Effector CD8-positive, alpha-beta T cell (primary cell): Measurements from ENCODE around the gene STIM1.
"Not testable (repeated sequence)": the region's sequence is repeated elsewhere in the genome, so short reads cannot be mapped to it uniquely, and the experiment has no call there.

Experiments used
- DNase-seq: peaks from one replicate; lab custom pipeline; 2025; lab: John Stamatoyannopoulos, UW

STIM1 gene

GRCh38 chr11:4027746-4028145, 172.3 kb downstream of the STIM1 start:
- no peak for DNase-seq

- DNase-seq: no peak
These were observed 174.7 kb downstream of the STIM1 start for GRCh38 chr11:4030197-4030596.

GRCh38 chr11:4032097-4032496, 176.6 kb downstream of the STIM1 start:
- DNase-seq: no peak

GRCh38 chr11:4035985-4036384, 180.5 kb downstream of the STIM1 start:
- no peak for DNase-seq

GRCh38 chr11:4039011-4039410, 183.5 kb downstream of the STIM1 start:
- DNase-seq: no peak

GRCh38 chr11:4040461-4040860, 185.0 kb downstream of the STIM1 start:
- no peak for DNase-seq

- DNase-seq: no peak
These were observed 186.4 kb downstream of the STIM1 start for GRCh38 chr11:4041731-4042391.

- no peak for DNase-seq
These were observed 189.6 kb downstream of the STIM1 start for GRCh38 chr11:4044976-4045646.

GRCh38 chr11:4048340-4048739, 192.9 kb downstream of the STIM1 start:
- DNase-seq: no peak

- DNase-seq: no peak
These were observed 193.5 kb downstream of the STIM1 start for GRCh38 chr11:4049006-4049405.

GRCh38 chr11:4050138-4050537, 194.7 kb downstream of the STIM1 start:
- no peak for DNase-seq

GRCh38 chr11:4053200-4053599, 197.7 kb downstream of the STIM1 start:
- not testable (repeated sequence) for DNase-seq

GRCh38 chr11:4054643-4055042, 199.2 kb downstream of the STIM1 start:
- DNase-seq: no peak

- no peak for DNase-seq
These were observed 204.0 kb downstream of the STIM1 start for GRCh38 chr11:4059424-4059823.

GRCh38 chr11:4060182-4060923, 204.9 kb downstream of the STIM1 start:
- DNase-seq: no peak

- DNase-seq: no peak
These were observed 206.2 kb downstream of the STIM1 start for GRCh38 chr11:4061700-4062099.

GRCh38 chr11:4063348-4063747, 207.9 kb downstream of the STIM1 start:
- no peak for DNase-seq

GRCh38 chr11:4064278-4064955, 209.0 kb downstream of the STIM1 start:
- DNase-seq: no peak

GRCh38 chr11:4065086-4065485, 209.6 kb downstream of the STIM1 start:
- no peak for DNase-seq

- DNase-seq: no peak
These were observed 210.3 kb downstream of the STIM1 start for GRCh38 chr11:4065601-4066377.

- no peak for DNase-seq
These were observed 211.4 kb downstream of the STIM1 start for GRCh38 chr11:4066910-4067309.

GRCh38 chr11:4068962-4069361, 213.5 kb downstream of the STIM1 start:
- no peak for DNase-seq
